GM21619 (cell line): ENCODE results near the gene NSMCE3.

Experiments
- ATAC-seq: cut with Tn5 transposase; IDR thresholded peaks from one replicate; pipeline ENCODE4 v1.9.1; 2021; ENCODE audit not compliant: unreplicated experiment

The NSMCE3 gene

GRCh38 chr15:29222129-29222853 lies 47.3 kb downstream of the NSMCE3 start:
- ATAC-seq: no peak

- no peak for ATAC-seq
Observed at GRCh38 chr15:29220852-29221251, 48.8 kb downstream of the NSMCE3 start.

GRCh38 chr15:29216955-29217354 lies 52.7 kb downstream of the NSMCE3 start:
- no peak for ATAC-seq
